Gastroesophageal sphincter (tissue), 3 donors: ENCODE results near the gene DHX30.

ENCODE experiments used
- CTCF ChIP-seq, 4 experiments: fragments of 200-600 bp in 2 of 4; fragments of 450-650 bp in 2 of 4; sonication (generic) in 1 of 4; IDR thresholded peaks; one replicate each; pipeline ENCODE4 v1.5.1; 2017 to 2019; ENCODE audit warnings: antibody characterized with exemption in 4 of 4, mild to moderate bottlenecking in 2 of 4, moderate library complexity in 2 of 4
- POLR2A ChIP-seq, 2 donors: fragments of 450-650 bp; IDR thresholded peaks; one replicate each; pipeline ENCODE4 v1.6.1; 2017; ENCODE audit warnings: antibody characterized with exemption in 2 of 2, mild to moderate bottlenecking in 2 of 2, moderate library complexity in 1 of 2
- POLR2AphosphoS5 ChIP-seq: sonication (generic); formaldehyde crosslinking; IDR thresholded peaks from one replicate; pipeline ENCODE4 v1.6.1; 2017; ENCODE audit warnings: antibody characterized with exemption

DNA sequence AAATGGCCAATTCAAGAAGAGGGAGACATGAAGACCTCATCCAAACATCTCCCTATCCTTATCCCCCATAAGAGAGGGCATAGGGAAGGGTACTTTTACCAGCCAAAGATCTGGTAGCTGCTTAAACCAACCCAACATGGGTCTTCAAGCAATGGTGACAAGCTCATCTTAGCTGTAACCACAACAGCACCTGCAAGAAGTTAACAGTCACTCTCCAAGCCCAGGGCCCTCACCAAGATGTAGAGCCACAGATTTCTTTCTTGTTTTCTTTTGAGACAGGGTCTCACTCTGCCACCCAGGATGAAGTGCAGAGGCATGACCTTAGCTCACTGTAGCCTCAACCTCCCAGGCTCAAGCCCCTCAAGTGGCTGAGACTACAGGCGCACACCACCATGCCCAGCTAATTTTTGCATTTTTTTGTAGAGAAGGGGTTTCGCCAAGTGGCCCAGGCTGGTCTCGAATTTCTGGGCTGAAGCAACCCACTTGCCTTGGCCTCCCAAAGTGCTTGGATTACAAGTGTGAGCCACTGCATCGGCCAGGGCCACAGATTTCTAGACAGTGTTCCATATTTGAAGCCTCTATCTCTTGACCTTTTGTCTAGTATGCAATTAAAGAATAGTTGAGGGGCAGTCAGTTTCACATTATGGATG lies 57.1 kb downstream of the DHX30 start:
- TF ChIP-seq CTCF (IDR thresholded peaks at IDR 0.05) (no peak), POLR2A (IDR thresholded peaks at IDR 0.05) (no peak), POLR2AphosphoS5 (no peak)
